ENCODE data around the gene ITPKC.
"Not testable (repeated sequence)": the region's sequence is repeated elsewhere in the genome, so short reads cannot be mapped to it uniquely, and the experiment has no call there.

Gene ITPKC

DNA sequence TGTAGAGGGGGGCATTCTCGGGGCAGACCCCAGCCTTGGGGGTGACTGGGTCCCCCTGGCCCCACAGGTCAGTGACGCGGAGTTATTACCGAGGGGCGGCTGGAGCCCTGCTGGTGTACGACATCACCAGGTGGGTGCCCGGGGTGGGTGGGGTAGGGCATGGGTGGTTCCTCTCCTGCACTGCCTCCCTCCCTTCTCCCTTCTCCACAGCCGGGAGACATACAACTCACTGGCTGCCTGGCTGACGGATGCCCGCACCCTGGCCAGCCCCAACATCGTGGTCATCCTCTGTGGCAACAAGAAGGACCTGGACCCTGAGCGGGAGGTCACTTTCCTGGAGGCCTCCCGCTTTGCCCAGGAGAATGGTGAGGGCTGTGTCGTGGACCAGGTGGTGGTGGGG, 66.8 kb downstream of the ITPKC start:
- DNase-seq = no peak
- intact Hi-C loops (cut with DNase I) = no loop called here

DNA sequence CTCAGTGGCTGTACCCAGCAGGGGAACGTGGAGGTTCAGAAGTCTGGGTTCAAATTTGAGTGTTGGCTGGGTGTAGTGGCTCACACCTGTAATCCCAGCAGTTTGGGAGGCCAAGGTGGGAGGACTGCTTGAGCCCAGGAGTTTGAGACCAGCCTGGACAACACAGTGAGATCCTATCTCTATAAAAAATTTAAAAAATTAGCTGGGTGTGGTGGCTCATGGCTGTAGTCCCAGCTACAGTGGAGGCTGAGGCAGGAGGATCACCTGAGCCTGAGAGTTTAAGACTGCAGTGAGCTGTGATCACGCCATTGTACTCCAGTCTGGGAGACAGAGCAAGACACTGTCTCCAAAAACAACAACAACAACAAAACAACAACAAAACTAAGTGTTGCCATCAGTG, 67.2 kb downstream of the ITPKC start:
- intact Hi-C loops (cut with DNase I) = not testable (repeated sequence)

DNA sequence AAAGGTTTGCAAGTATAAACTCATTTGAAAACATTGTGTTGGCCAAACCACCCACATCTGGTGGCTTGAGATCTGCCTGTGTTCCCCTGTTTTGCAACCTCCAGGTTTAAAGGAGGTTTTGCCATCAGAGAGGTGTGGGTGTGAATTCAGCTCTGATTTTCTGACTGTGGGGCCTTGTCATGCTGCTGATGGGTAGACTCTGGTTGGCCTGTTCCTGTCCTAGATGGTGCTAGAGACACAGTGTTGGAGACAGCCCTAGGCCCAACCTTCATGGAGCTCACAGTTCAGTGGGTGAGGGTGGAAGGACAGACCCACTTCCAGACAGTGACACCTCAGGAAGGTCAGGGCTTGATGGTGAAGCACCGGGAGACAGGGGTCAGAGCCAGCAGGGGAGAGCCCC, 68.6 kb downstream of the ITPKC start:
- no peak for DNase-seq
- intact Hi-C loops (cut with DNase I) = no loop called here

More for the DNA sequence above, 67.2 kb downstream of the ITPKC start:
- DNase-seq = not testable (repeated sequence)

DNA sequence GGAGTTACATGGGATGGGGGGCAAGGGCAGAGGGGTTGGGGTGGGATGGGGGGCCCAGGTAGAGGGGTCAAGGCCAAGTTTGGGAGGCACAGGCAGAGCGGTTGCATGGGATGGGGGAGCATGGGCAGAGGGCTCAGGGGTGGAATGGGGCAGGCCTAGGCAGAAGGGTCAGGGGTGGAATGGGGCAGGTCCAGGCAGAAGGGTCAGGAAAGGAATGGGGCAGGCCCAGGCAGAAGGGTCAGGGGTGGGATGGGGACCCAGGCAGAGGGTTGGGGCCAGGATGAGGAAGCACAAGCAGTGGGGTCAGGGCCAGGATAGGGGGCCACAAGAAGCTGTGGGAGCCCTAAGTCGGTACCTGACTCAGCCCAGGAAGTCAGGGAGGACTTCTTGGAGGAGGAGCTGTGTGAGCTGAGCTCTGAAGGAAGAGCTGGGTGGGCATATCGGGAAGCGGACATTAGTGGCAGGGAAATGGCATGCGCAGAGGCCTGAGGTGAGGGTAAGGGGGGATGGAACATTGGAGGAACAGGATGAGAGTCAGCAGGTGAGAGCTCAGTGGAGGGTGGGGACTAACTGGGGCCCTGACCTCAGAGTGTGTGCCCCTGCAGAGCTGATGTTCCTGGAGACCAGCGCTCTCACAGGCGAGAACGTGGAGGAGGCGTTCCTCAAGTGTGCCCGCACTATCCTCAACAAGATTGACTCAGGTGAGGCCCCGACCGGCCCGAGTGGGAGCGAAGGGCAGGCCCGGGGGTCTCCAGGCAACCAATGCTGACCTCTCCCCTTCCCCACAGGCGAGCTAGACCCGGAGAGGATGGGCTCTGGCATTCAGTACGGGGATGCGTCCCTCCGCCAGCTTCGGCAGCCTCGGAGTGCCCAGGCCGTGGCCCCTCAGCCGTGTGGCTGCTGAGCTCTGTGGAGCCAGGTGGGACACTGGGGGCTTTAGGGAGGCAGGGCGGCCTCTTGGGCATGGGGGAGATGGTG, 69.4 kb downstream of the ITPKC start:
- intact Hi-C loops (cut with DNase I) = no loop called here
- DNase-seq = no peak
